Kasumi-1 (cell line): ENCODE results near the gene MARK3.

Source experiments
- DNase-seq, 2 experiments: peaks; one replicate each; lab custom pipeline; 2025; lab: John Stamatoyannopoulos, UW

Gene MARK3

GRCh38 chr14:103436533-103436932 lies 51.3 kb downstream of the MARK3 start:
- no peak for DNase-seq

DNA sequence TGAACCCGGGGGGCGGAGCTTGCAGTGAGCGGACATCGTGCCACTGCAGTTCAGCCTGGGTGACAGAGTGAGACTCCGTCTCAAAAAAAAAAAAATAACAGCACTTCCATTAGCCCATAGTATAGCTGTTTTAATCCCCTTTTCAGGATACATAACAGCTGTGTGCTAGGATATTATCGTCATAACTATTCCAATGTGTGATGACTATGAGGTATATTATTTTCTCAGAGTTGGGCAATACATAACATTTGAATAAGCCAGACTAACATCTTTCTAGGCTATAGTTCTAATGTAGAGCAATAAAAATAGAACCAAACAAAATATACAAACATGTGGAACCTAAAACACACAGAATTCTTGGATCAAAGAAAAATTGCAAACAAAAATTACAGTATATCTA lies 57.1 kb downstream of the MARK3 start:
- DNase-seq, result no peak

- DNase-seq, result no peak
Observed at GRCh38 chr14:103443111-103443510, 57.9 kb downstream of the MARK3 start.

- no peak for DNase-seq
Observed at GRCh38 chr14:103444837-103445524, 59.8 kb downstream of the MARK3 start.

GRCh38 chr14:103445806-103446205 lies 60.6 kb downstream of the MARK3 start:
- no peak for DNase-seq

DNA sequence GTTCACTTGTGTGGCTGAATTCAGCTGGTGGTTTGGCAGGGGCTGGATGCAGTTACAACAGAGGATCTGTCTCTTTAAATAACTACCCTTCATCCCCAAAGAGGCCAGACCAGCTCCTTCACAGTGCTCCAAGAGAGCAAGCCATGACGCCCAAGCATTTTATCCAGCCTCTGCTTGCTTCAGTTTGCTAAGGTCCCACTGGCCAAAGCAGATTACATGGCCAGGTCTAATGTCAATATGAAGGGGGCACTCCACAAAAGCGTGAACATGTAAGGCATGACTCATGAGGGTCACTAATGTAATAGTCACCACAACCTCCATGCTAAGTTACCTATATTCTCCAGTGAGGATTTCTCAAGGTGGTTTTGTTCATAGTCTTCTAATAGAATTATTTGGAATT lies 62.9 kb downstream of the MARK3 start:
- no peak for DNase-seq

- no peak for DNase-seq
Observed at GRCh38 chr14:103449634-103450161, 64.5 kb downstream of the MARK3 start.

DNA sequence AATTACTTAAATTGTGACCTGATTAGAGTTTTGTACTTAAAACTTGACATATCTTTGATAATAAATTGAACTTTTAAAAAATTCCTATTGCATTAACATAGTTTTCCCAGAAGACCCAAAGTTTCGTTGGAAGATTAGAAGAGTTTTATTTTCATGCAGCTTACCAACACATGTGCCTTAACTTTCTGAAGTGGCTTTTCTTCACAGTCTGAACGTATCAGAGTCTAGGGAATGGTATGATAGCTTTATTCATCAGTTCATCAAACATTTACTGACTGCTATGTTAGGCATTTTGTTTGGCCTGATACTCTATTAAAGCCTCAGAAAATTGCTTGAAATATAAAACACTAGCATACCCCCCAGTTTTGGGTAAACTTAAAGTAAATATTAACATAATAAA lies 65.2 kb downstream of the MARK3 start:
- no peak for DNase-seq

- DNase-seq, result no peak
Observed at GRCh38 chr14:103451401-103451800, 66.2 kb downstream of the MARK3 start.

GRCh38 chr14:103453791-103454190 lies 68.6 kb downstream of the MARK3 start:
- DNase-seq, result no peak

DNA sequence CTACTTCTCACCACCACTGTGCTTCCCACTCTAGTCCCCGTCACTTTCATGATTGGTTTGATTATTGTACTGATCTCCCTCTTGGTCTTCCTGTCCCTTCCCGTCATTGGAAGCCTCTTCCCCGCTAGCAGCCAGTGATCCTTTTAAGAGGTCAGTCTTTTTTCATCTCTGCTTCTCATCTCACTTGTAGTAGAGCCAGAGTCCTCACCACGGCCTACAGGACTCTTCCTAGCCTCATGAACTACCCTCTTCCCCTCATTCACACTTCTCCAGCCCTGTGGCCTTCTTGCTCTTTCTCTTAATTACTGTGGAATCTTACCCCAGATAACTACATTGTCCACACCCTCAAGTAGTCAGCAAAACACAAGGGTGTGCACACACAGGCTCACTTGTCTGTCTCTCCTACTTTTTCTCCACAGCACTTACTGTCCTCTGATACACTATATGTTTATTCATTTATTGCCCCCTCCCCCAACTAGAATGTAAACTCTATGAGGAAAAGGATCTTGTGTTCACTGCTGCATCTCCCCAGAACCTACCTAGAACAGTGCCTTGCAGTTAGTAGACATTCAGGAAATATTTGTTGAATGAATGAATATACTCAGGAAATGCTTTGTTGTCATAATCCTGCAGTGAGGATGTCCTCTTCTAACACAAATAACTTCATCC lies 71.1 kb downstream of the MARK3 start:
- no peak for DNase-seq

DNA sequence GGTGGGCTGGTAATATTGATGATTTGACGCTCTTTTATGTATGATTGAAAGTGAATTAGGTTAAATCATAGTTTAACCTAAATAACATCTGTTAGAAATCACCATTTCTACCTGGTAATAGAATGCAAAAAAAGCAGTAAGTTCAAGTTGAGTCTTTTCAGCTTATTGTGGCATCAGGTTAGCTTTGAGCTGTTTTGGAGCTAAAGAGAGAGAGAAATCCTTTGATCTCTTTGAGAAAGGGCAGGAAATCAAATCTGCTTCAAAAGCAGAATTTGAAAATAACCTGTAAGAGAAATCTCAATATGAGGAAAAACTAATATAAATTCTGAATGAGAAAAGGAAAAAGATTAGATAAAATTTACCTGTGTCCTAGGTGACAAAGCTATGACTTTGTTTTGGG lies 75.2 kb downstream of the MARK3 start:
- no peak for DNase-seq

GRCh38 chr14:103463149-103463548 lies 77.9 kb downstream of the MARK3 start:
- no peak for DNase-seq

- no peak for DNase-seq
Observed at GRCh38 chr14:103463851-103464250, 78.6 kb downstream of the MARK3 start.

- DNase-seq, result no peak
Observed at GRCh38 chr14:103472939-103473338, 87.7 kb downstream of the MARK3 start.

DNA sequence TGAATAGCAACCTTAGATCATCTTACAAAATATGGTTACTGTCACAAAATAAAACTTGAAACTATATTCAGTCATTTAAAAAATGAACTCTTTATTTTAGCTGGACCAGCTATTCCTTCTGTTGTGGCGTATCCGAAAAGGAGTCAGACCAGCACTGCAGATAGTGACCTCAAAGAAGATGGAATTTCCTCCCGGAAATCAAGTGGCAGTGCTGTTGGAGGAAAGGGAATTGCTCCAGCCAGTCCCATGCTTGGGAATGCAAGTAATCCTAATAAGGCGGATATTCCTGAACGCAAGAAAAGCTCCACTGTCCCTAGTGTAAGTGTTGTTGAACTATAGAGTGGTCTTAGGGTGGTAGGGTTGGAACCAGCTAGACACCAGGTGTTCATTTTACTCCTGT lies 89.7 kb downstream of the MARK3 start:
- DNase-seq, result no peak

DNA sequence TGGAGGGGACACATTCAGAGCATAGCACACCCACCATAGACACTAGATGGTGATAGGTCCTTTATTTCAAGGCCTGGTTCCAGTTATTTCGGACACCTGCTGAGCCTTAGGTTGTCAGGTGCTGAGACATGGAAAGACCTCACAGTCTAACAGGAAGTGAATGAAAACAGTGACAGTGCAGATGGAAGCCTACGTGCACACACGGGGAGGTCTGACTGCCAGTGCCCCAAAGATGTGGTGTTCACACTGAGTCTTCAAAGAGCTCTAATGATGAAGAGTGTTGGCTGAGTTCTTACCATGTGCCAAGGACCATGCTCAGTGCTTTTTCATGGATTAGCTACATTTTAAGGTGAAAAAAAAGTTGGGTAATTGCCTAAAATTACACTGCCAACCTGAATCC lies 90.8 kb downstream of the MARK3 start:
- no peak for DNase-seq

GRCh38 chr14:103476631-103477030 lies 91.4 kb downstream of the MARK3 start:
- DNase-seq, result no peak

DNA sequence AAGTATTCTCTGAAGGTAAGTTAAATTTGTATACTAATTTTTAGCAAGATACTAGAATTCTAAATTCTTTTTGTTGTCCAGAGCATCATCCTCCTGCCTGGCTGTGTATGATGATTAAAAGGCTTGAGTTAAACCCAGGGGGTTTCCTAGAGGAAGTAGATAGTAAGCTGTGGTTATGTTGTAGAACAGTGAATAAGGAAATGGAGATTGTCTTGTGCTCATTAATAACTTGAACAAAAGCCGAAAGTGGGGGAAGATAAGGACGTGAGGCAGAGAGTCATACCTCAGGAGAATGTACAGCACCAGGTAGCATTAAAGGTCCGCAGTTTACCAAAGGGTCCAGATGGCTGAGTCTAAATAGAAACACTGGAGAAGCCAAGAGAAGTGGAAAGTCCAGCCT lies 95.4 kb downstream of the MARK3 start:
- peak; percentile 73 to 80 for DNase-seq

- no peak for DNase-seq
Observed at GRCh38 chr14:103483600-103483999, 98.4 kb downstream of the MARK3 start.

DNA sequence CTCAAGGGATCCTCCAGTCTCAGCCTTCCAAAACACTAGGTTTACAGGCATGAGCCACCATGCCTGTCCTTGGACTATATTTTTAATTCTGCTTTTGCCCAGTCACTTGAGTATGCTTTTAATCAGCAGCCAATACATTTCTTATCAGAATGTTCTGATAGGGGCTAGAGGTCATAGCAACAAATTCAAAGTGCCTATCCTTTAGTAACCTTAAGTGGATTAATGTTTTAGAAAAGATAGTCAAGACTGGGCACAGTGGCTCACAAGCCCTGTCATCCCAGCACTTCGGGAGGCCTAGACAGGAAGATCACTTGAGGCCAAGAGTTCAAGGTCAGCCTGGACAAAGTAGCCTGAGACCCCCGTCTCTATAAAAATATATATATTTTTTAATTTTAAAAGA lies 100.3 kb downstream of the MARK3 start:
- no peak for DNase-seq

DNA sequence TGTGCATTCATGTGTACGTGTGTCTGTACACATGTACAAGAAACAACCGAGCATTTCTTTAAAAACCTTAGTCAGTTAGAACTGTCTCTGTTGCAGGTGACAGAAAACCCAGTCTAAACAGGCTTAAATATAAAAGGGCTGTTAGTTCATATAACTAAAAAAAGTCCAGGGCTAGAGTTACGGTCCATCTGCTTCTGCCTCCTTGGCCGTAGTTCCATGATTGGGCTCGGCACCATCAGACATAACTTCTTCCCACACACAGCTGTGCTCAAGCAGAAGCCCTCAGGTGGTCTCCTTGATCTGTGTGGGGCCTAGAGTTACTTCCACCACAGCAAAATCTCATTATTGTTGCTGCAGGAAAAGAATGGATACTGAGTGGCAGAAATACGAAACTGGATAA lies 102.9 kb downstream of the MARK3 start:
- DNase-seq, result no peak

GRCh38 chr14:103488960-103489359 lies 103.7 kb downstream of the MARK3 start:
- DNase-seq, result no peak

DNA sequence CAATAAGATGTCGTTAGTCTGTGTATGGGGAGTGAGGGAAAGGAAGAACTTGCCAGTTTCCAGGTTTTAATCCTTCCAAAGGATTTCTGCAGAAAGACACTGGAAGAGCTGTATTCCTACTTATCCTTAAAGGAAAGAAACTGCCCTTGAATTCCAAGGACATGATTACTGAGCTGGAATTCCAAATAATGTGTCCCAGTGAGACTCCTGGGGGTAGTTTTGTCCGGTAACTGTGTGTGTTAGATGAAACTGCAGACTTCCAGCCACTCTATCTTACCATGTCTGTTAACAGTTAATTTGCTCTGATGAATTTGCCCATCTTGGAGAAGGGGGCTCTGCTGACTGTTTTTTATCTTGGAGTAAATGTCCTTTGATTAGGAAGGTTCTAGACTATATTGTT lies 104.4 kb downstream of the MARK3 start:
- DNase-seq, result no peak
